HepG2 (cell line): ENCODE data around the gene LHX1.

Experiments used
- EP300 ChIP-seq, 3 experiments: sonication (generic) in 1 of 3; formaldehyde crosslinking in 1 of 3; IDR thresholded peaks; 2 replicates each; pipeline versions ENCODE4 v1.5.1 to v1.6.1; 2011 to 2020; ENCODE audit warnings: low read depth in 2 of 3, low read length in 2 of 3, borderline replicate concordance in 1 of 3, improper control_type of control experiment in 1 of 3, mild to moderate bottlenecking in 1 of 3, missing genetic modification reagents in 1 of 3, moderate library complexity in 1 of 3
- HOXA7 ChIP-seq: sonication (generic); formaldehyde crosslinking; IDR thresholded peaks from 2 replicates; pipeline ENCODE4 v1.8.1; 2022; ENCODE audit warnings: mild to moderate bottlenecking, missing genetic modification reagents, moderate library complexity
- MAFK ChIP-seq, 2 experiments: IDR thresholded peaks in 1 of 2; conservative IDR thresholded peaks in 1 of 2; 2 replicates each; pipeline ENCODE4 v1.6.1; 2011; ENCODE audit warnings: improper control_type of control experiment in 2 of 2, low read length in 2 of 2
- POLR2AphosphoS5 ChIP-seq: IDR thresholded peaks from 2 replicates; pipeline ENCODE4 v1.6.1; 2012; ENCODE audit warnings: low read depth, low read length
- ZNF501 ChIP-seq: sonication (generic); formaldehyde crosslinking; IDR thresholded peaks from 2 replicates; pipeline ENCODE4 v1.5.1; 2020; ENCODE audit warnings: mild to moderate bottlenecking, moderate library complexity, missing genetic modification reagents
- ZNF577 ChIP-seq: sonication (generic); formaldehyde crosslinking; IDR thresholded peaks from 2 replicates; pipeline ENCODE4 v1.4.0; 2020; ENCODE audit warnings: mild to moderate bottlenecking, low read depth, missing genetic modification reagents, borderline replicate concordance
- ZNF660 ChIP-seq: sonication (generic); formaldehyde crosslinking; IDR thresholded peaks from 2 replicates; pipeline ENCODE4 v1.5.1; 2020; ENCODE audit warnings: mild to moderate bottlenecking, low read depth, missing genetic modification reagents, borderline replicate concordance
- TF ChIP-seq, protein P1 (sequence below): IDR thresholded peaks from 2 replicates; pipeline ENCODE4 v1.6.1; 2012; ENCODE audit warnings: inconsistent platforms
- TF ChIP-seq, protein P2 (sequence below), 2 experiments: IDR thresholded peaks; 2 replicates each; pipeline ENCODE4 v1.6.1; 2011 to 2012; ENCODE audit warnings: low read length in 2 of 2, borderline replicate concordance in 1 of 2, low read depth in 1 of 2, mild to moderate bottlenecking in 1 of 2, moderate library complexity in 1 of 2

DNA sequence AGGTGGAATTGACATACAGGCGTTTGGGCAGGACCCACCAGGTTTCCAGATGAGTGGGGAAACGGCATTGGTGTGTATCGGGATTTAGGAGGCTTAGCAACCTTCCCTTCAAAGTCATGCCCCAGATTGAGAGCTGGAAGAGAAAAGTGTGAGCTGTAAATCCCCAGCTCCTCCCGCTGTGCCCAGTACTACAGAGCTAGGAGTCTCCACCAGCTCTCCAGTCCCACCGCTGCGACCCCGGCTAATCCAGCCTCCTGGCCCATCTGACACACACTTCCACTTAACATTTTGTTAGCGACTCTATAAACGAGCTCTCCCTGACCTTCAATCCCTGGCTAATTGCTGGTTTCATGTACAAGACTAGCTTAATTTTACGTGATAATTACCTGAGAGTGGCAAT lies 29.9 kb upstream of the LHX1 start:
- TF ChIP-seq ZNF501 (no peak), POLR2AphosphoS5 (no peak), HOXA7 (CRISPR knock-in tag) (no peak), EP300 (IDR thresholded peaks at IDR 0.05; ENCODE audit: low read depth in 2 of 2, low read length in 2 of 2) (no peak), EP300 (CRISPR knock-in tag; IDR thresholded peaks at IDR 0.05; ENCODE audit: borderline replicate concordance) (no peak), MAFK (conservative IDR thresholded peaks at IDR 0.05 in 1 of 2, IDR thresholded peaks at IDR 0.05 in 1 of 2; ENCODE audit: low read length in 2 of 2) (no peak), ZNF660 (CRISPR knock-in tag) (no peak), ZNF577 (CRISPR knock-in tag) (no peak)
- TF ChIP-seq, protein P1, sequence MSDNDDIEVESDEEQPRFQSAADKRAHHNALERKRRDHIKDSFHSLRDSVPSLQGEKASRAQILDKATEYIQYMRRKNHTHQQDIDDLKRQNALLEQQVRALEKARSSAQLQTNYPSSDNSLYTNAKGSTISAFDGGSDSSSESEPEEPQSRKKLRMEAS = no peak
- TF ChIP-seq, protein P2, sequence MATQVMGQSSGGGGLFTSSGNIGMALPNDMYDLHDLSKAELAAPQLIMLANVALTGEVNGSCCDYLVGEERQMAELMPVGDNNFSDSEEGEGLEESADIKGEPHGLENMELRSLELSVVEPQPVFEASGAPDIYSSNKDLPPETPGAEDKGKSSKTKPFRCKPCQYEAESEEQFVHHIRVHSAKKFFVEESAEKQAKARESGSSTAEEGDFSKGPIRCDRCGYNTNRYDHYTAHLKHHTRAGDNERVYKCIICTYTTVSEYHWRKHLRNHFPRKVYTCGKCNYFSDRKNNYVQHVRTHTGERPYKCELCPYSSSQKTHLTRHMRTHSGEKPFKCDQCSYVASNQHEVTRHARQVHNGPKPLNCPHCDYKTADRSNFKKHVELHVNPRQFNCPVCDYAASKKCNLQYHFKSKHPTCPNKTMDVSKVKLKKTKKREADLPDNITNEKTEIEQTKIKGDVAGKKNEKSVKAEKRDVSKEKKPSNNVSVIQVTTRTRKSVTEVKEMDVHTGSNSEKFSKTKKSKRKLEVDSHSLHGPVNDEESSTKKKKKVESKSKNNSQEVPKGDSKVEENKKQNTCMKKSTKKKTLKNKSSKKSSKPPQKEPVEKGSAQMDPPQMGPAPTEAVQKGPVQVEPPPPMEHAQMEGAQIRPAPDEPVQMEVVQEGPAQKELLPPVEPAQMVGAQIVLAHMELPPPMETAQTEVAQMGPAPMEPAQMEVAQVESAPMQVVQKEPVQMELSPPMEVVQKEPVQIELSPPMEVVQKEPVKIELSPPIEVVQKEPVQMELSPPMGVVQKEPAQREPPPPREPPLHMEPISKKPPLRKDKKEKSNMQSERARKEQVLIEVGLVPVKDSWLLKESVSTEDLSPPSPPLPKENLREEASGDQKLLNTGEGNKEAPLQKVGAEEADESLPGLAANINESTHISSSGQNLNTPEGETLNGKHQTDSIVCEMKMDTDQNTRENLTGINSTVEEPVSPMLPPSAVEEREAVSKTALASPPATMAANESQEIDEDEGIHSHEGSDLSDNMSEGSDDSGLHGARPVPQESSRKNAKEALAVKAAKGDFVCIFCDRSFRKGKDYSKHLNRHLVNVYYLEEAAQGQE (IDR thresholded peaks at IDR 0.05; ENCODE audit: borderline replicate concordance in 1 of 2, low read depth in 1 of 2, low read length in 2 of 2) = no peak
